ENCODE data around the gene LGALS12.

DNA sequence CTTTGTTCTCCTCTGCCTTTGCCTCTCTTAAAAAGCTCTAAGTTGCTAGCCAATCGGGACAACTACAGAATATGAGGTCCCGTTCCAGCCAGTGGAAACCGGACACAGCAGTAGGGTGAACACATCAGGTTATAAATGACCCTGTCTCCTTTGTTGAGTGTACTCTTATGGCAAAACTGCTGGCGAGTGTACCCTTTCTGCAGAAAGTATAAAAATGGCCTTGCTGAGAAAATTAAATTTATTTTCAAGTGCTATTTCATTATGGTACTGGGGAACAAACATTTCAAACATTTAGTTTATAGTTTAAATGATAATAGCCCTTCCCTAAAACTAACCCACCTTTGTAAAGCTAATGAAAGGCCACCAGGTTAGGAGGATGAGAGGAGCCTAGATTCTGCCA lies 6.0 kb upstream of the LGALS12 start:
- TF ChIP-seq ZFP30 (CRISPR knock-in tag; IDR thresholded peaks at IDR 0.05) = no peak
- TF ChIP-seq BACH2 (CRISPR knock-in tag; IDR thresholded peaks at IDR 0.05; ENCODE audit: borderline replicate concordance) = no peak
- no peak for TF ChIP-seq ZFP3 (CRISPR knock-in tag; IDR thresholded peaks at IDR 0.05)
- no peak for TF ChIP-seq TOX (CRISPR knock-in tag; IDR thresholded peaks at IDR 0.05; ENCODE audit: borderline replicate concordance)
- no peak for TF ChIP-seq RARB (CRISPR knock-in tag; IDR thresholded peaks at IDR 0.05)
- TF ChIP-seq OSR1 (CRISPR knock-in tag; IDR thresholded peaks at IDR 0.05) = no peak
- TF ChIP-seq ZNF70 (CRISPR knock-in tag; IDR thresholded peaks at IDR 0.05) = no peak
- no peak for TF ChIP-seq ZNF8 (CRISPR knock-in tag; IDR thresholded peaks at IDR 0.05)
- TF ChIP-seq, protein P1, sequence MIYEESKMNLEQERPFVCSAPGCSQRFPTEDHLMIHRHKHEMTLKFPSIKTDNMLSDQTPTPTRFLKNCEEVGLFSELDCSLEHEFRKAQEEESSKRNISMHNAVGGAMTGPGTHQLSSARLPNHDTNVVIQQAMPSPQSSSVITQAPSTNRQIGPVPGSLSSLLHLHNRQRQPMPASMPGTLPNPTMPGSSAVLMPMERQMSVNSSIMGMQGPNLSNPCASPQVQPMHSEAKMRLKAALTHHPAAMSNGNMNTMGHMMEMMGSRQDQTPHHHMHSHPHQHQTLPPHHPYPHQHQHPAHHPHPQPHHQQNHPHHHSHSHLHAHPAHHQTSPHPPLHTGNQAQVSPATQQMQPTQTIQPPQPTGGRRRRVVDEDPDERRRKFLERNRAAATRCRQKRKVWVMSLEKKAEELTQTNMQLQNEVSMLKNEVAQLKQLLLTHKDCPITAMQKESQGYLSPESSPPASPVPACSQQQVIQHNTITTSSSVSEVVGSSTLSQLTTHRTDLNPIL (CRISPR knock-in tag; IDR thresholded peaks at IDR 0.05; ENCODE audit: low read depth) = no peak

All from SK-N-SH treated with all-trans-retinoic acid at 6 μM for 48 hours (cell line).